NCI-H2171 treated with DMSO at 0.1 percent for 48 hours (cell line): ENCODE results near the gene SFSWAP.
A peak's percentile ranks its signal among the peaks of the same experiment; 100 is the strongest.
"Not testable (repeated sequence)": the region's sequence is repeated elsewhere in the genome, so short reads cannot be mapped to it uniquely, and the experiment has no call there.

Source experiments
- DNase-seq: peaks from one replicate; lab custom pipeline; 2025; lab: John Stamatoyannopoulos, UW

Gene SFSWAP

DNA sequence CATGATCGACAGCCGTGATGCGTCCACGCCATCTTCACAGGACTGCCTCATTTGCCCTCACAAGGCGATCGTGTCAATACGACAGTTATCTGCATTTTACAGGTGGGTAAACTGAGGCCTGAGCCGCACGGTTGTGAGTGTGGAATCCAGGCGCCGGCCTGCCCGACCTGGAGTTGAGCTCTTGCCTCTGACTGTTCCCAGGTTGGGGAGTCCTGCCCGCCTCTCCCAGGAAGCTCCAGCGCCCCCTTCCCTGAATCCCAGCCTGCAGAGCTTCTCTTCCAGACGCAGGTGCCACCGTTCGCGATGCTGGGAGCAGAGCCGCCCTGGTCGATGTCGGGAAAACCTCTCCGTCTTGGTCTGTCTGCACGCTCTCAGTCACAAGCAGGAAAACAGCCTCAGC is 31.1 kb upstream of the SFSWAP start:
- DNase-seq = not testable (repeated sequence)

DNA sequence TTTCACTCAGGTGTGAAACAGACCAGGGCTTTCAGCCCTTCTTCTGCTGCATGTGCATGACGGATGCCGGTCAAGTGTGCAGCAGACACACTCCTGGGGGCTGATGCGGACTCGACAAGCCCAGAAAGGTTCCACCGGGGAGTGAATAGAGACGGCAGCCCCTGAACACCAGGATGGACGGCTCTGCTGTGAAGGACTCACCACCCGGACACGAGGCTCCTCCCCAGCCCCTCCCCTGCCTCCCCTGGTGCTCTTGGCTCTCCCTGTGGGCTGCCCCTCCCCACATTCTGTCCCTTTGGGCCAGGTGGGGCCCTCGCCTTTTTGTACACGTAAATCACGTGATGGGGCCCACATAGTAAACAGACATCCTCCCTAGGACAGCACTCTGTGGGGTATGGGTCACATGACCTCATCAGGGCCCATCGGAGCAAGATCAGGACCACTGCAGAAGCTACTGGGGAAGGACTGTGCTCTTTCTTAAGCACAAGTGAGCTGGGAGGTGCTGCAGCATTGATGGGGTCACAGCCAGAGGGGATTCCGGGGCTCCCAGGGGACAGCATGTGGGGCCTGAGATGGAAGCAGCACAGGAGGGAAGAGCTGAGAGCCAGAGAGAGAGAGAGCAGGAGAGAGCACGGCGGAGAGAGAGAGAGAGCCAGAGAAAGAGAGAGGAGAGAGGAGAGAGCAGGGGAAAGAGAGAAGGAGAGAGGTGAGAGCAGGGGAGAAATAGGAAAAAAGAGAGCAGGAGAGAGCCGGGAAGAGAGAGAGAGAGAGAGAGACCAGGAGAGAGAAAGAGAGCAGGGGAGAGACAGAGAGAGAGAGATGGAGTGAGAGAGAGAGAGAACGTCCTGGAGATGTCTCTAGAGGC is 30.3 kb upstream of the SFSWAP start:
- DNase-seq = not testable (repeated sequence)

GRCh38 chr12:131681257-131681620 is 29.7 kb upstream of the SFSWAP start:
- no peak for DNase-seq

- DNase-seq = peak; percentile 94
These were observed 29.0 kb upstream of the SFSWAP start for GRCh38 chr12:131681746-131682509.

GRCh38 chr12:131682510-131682895 is 28.4 kb upstream of the SFSWAP start:
- peak; percentile 87 for DNase-seq

- no peak for DNase-seq
These were observed 27.4 kb upstream of the SFSWAP start for GRCh38 chr12:131683266-131684014.

GRCh38 chr12:131684015-131684725 is 26.7 kb upstream of the SFSWAP start:
- DNase-seq = no peak

GRCh38 chr12:131687346-131688125 is 23.4 kb upstream of the SFSWAP start:
- no peak for DNase-seq

DNA sequence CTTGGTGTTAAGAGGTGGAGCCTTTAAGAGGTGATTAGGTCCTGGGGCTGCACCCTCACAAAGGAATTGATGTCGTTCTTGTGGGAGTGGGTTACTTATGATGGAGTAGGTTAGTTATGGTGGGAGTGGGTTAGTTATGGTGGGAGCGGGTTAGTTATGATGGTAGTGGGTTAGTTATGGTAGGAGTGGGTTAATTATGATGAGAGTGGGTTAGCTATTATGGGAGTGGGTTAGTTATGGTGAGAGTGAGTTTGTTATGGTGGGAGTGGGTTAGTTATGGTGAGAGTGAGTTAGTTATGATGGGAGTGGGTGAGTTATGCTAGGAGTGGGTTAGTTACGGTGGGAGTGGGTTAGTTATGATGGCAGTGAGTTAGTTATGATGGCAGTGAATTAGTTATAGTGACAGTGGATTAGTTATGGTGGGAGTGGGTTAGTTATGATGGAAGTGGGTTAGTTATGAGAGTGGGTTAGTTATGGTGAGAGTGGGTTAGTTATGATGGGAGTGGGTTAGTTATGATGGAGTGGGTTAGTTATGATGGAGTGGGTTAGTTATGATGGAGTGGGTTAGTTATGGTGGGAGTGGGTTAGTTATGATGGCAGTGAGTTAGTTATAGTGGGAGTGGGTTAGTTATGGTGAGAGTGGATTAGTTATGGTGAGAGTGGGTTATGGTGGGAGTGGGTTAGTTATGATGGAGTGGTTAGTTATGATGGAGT is 22.6 kb upstream of the SFSWAP start:
- no peak for DNase-seq

- DNase-seq = no peak
These were observed 22.1 kb upstream of the SFSWAP start for GRCh38 chr12:131688845-131689154.

DNA sequence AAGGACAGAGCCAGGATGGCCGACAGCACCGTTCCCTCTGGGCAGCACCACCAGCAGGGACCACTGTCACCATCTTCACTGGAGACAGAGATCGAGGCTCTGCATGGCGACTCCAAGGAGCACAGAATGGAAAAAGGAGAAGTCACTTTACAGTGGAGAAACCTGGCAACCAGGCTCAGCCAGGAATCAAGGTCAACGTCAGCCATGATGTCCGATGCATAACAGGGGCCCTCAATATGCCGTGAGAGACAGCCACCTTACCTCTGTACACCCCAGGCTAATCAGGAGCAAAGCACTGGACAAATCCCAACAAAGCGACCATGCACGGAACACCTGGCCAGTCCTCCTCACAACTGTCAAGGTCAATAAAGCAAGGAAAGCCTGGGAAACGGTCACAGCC is 20.6 kb upstream of the SFSWAP start:
- DNase-seq = no peak

GRCh38 chr12:131692431-131692830 is 18.5 kb upstream of the SFSWAP start:
- DNase-seq = no peak

DNA sequence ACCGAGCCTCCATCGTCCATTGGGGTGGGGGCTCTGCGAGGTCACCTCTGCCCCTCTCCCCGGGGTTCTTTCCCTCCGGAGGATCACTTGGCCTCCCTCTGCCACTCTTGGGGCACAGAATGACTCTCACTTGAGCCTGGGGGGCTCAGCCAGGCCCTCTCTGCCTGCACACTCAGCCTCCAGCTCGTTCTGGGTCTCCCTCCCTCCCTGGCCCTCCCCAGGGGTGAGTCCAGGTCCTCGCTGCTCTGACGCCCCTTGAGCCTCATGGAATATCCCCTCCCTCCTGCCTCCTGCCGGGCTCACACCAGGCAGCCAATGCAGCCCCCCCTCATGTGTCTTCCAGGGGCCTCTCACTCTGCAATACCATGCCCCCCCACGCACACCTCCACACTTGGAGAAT is 17.7 kb upstream of the SFSWAP start:
- no peak for DNase-seq

DNA sequence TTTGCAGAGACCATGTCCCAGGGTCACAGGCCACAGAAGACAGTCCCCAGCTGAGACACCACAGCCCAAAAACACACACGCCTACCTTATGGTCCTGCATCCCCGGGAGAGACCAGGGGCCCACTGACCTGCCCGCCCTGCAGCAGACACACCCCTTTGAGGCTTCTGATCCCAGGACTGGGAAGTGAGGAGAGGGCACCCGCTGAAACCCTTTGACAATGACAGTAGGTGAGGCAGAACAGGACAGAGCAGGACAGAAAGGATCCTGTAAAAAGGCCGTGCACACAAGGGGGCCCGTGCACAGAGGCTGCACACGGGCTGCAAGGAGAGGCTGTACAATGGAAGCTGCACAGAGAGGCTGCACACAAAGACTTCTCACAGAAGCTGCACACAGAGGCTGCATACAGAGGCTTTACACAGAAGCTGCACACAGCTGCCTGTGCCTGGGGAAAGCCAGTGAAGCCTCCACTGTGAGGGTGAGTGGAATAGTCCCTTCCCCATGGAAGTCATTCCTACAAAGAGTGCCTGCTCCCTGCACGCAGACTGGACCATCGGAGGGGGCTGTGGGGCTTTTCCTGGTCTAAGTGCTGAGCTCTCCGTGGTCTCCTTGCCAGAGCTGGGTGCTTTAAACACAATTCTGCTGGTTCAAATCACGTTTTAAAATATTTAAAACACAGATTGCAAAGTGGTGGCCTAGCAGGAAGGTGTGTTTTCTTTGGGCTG is 16.6 kb upstream of the SFSWAP start:
- no peak for DNase-seq

- no peak for DNase-seq
These were observed 14.9 kb upstream of the SFSWAP start for GRCh38 chr12:131695968-131696367.

DNA sequence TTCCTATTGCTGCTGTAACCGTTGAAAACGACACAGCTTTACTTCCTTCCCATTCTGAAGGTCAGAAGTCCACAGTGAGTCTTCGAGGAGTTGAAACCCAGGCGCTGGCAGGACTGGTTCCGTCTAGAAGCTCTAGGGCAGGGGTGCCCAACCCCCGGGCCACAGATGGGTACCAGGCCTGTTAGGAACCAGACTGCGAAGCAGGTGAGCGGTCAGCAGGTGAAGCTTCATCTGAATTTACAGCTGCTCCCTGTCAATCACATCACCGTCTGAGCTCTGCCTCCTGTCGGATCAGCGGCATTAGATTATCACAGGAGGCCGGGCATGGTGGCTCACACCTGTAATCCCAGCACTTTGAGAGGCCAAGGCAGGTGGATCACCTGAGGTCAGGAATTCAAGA is 12.6 kb upstream of the SFSWAP start:
- DNase-seq = no peak

GRCh38 chr12:131699434-131699833 is 11.5 kb upstream of the SFSWAP start:
- DNase-seq = no peak

DNA sequence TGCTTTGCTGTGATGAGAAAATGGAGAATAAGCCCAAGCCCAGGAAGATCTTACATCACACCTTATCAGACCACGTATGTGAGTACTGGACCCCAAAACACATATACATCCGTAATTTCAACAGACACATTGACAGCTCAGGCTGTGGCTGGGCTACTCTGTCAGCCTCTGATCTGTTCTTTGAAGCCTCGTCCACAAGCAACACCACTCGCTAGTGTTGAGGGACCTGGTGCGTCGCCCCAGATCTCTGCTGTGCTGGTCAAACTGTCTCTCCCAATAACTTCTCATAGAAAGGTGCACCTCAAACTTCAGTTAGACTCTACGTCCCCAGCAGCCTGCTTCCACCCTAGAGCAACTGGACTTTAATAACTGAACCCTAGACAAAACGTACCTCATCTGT is 10.6 kb upstream of the SFSWAP start:
- DNase-seq = no peak

GRCh38 chr12:131701705-131702572 is 9.0 kb upstream of the SFSWAP start:
- DNase-seq = no peak
